Mucosa of descending colon (tissue), 3 donors: ENCODE data around the gene CABLES2. TPM values are rescaled to one million over a fixed set of nuclear protein-coding genes. Genes with fewer than 3 reads are reported as not detected.
A peak's percentile ranks its signal among the peaks of the same experiment; 100 is the strongest.

Experiments
- ATAC-seq: fragments of 200-7000 bp; cut with Tn5 transposase; one replicate; pipeline ENCODE4 v1.9.1; 2020; ENCODE audit warnings: mild to moderate bottlenecking, moderate library complexity
- DNase-seq, 3 donors: peaks; one replicate each; pipeline ENCODE4 v3.0.0-alpha.2; 2020
- H3K36me3 ChIP-seq: fragments of 200-600 bp; one replicate; pipeline ENCODE4 v1.8.0; 2021; ENCODE audit warnings: low read depth, mild to moderate bottlenecking
- H3K4me1 ChIP-seq: fragments of 200-600 bp; one replicate; pipeline ENCODE4 v1.8.0; 2021; ENCODE audit warnings: low read depth, mild to moderate bottlenecking
- H3K4me3 ChIP-seq: fragments of 200-600 bp; one replicate; pipeline ENCODE4 v1.8.0; 2021; ENCODE audit warnings: mild to moderate bottlenecking
- H3K9me3 ChIP-seq: fragments of 200-600 bp; one replicate; pipeline ENCODE4 v1.8.0; 2021; ENCODE audit warnings: mild to moderate bottlenecking
- CTCF ChIP-seq: fragments of 200-600 bp; IDR thresholded peaks from one replicate; pipeline ENCODE4 v1.8.0; 2022; ENCODE audit warnings: antibody characterized with exemption, mild to moderate bottlenecking
- intact Hi-C, 2 donors: fragments of 100-400 bp; cut with DNase I in 1 of 2; cut with micrococcal nuclease in 1 of 2; formaldehyde crosslinking; loops; one replicate each; pipeline versions ENCODE4 v1.11.0 to v1.11.1; 2022; cut with DNase I, micrococcal nuclease
- total RNA-seq, 3 donors: library from RNA; stranded (reverse); fragmentation: NEBNext Ultra II Directional in 2 of 3; extraction: Animal tissue kit (Norgen Biotek cat#: 25700) in 2 of 3; gene quantifications; one replicate each; pipeline versions ENCODE4 v1.2.1 to v1.2.4, GENCODE V29; 2021 to 2023
- donor health status: DM: no; HTN: no; CAD: no; lungs with moderate emphysema.
- donor health status: DM: no; HTN: no; CAD: no.
- donor health status: DM: no; HTN: yes; CAD: no.

CABLES2 gene
- total RNA-seq, 3 donors from 2014 or later = 5.4 to 9.3 (median 6.6) TPM

GRCh38 chr20:62363920-62364851 is 42.9 kb downstream of the CABLES2 start:
- no peak for TF ChIP-seq CTCF
- peak in 2 of 3 donors; percentile 31 to 48 for DNase-seq
- Histone ChIP-seq H3K36me3 (no peaks in the 10 kb centered on the region), H3K4me1 (peaks cover 24% of the 10 kb centered on the region), H3K4me3 (no peak overlapping the region), H3K9me3 (no peaks in the 10 kb centered on the region)
- no peak for ATAC-seq
- intact Hi-C loops = no loop called here

- intact Hi-C loops = no loop called here
- Histone ChIP-seq H3K4me3 (no peak overlapping the region), H3K9me3 (no peaks in the 10 kb centered on the region), H3K36me3 (no peaks in the 10 kb centered on the region), H3K4me1 (peaks cover 19% of the 10 kb centered on the region)
- TF ChIP-seq CTCF = no peak
- ATAC-seq (no peak), DNase-seq (peak in 2 of 3 donors; percentile 23 to 54)
Measured at GRCh38 chr20:62362991-62363919, 43.8 kb downstream of the CABLES2 start.

- TF ChIP-seq CTCF = no peak
- DNase-seq = peak in 2 of 3 donors; percentile 18 to 40
- Histone ChIP-seq H3K9me3 (no peaks in the 10 kb centered on the region), H3K4me3 (no peak overlapping the region), H3K36me3 (no peaks in the 10 kb centered on the region), H3K4me1 (peaks cover 12% of the 10 kb centered on the region)
- intact Hi-C loops = no loop called here
- no peak for ATAC-seq
Measured at GRCh38 chr20:62362590-62362940, 44.5 kb downstream of the CABLES2 start.

GRCh38 chr20:62361799-62362589 is 45.1 kb downstream of the CABLES2 start:
- H3K4me3 ChIP-seq = no peak overlapping the region
- no peaks in the 10 kb centered on the region for H3K9me3 ChIP-seq
- ATAC-seq (no peak), DNase-seq (peak in 2 of 3 donors; percentile 22 to 47)
- no peaks in the 10 kb centered on the region for H3K36me3 ChIP-seq
- intact Hi-C loops = no loop called here
- peaks cover 10% of the 10 kb centered on the region for H3K4me1 ChIP-seq
- no peak for TF ChIP-seq CTCF
